Keratinocyte (primary cell): ENCODE results near the gene CHCHD6. TPM values are rescaled to one million over a fixed set of nuclear protein-coding genes. Genes with fewer than 3 reads are reported as not detected.

Experiments
- DNase-seq: peaks from one replicate; pipeline ENCODE4 v3.0.0-alpha.2; 2011; ENCODE audit warnings: low read depth, missing footprints, low spot score
- FAIRE-seq: peaks from 2 replicates; lab custom pipeline; 2011; peaks lifted over from hg19 to GRCh38; lab: Jason Lieb, UNC
- H2AFZ ChIP-seq: 2 replicates; pipeline ENCODE4 v1.6.0; 2012; ENCODE audit warnings: low read length, control low read depth, inconsistent platforms; ENCODE audit not compliant: control insufficient read depth
- H3K27ac ChIP-seq: 2 replicates; pipeline ENCODE4 v1.5.1; 2011; ENCODE audit warnings: low read length; ENCODE audit not compliant: control insufficient read depth, insufficient read depth
- H3K27me3 ChIP-seq: 3 replicates; pipeline ENCODE4 v1.6.0; 2011; ENCODE audit warnings: low read length; ENCODE audit not compliant: control insufficient read depth, insufficient read depth; ENCODE audit errors: extremely low read depth
- H3K36me3 ChIP-seq, 2 experiments: 2 replicates in 1 of 2; 3 replicates in 1 of 2; pipeline ENCODE4 v1.5.1; 2011; ENCODE audit warnings: low read length in 2 of 2, mild to moderate bottlenecking in 1 of 2; ENCODE audit not compliant: control insufficient read depth in 2 of 2, insufficient read depth in 2 of 2; ENCODE audit errors: extremely low read depth in 1 of 2
- H3K4me1 ChIP-seq: 3 replicates; pipeline ENCODE4 v1.5.1; 2011; ENCODE audit warnings: low read length; ENCODE audit not compliant: control insufficient read depth, insufficient read depth; ENCODE audit errors: extremely low read depth
- H3K4me2 ChIP-seq: 3 replicates; pipeline ENCODE4 v1.6.0; 2011; ENCODE audit warnings: low read depth, low read length; ENCODE audit not compliant: control insufficient read depth, insufficient read depth; ENCODE audit errors: extremely low read depth
- H3K4me3 ChIP-seq, 3 experiments: fragments of 200-600 bp in 1 of 3; sonication (generic) in 1 of 3; 2 replicates in 2 of 3; 3 replicates in 1 of 3; pipeline ENCODE4 v1.5.1; 2011 to 2016; ENCODE audit warnings: low read length in 3 of 3, mild to moderate bottlenecking in 3 of 3, control low read depth in 2 of 3, inconsistent platforms in 1 of 3, low read depth in 1 of 3, mixed read lengths in 1 of 3, mixed run types in 1 of 3, moderate library complexity in 1 of 3; ENCODE audit not compliant: control insufficient read depth in 2 of 3, insufficient read depth in 2 of 3; ENCODE audit errors: extremely low read depth in 1 of 3
- H3K79me2 ChIP-seq: 2 replicates; pipeline ENCODE4 v1.6.0; 2012; ENCODE audit warnings: low read length; ENCODE audit not compliant: control insufficient read depth, insufficient read depth
- H3K9ac ChIP-seq: 3 replicates; pipeline ENCODE4 v1.6.0; 2011; ENCODE audit warnings: low read length; ENCODE audit not compliant: control insufficient read depth, insufficient read depth; ENCODE audit errors: extremely low read depth
- H3K9me1 ChIP-seq: 3 replicates; pipeline ENCODE4 v1.6.0; 2011; ENCODE audit warnings: low read length; ENCODE audit not compliant: control insufficient read depth, insufficient read depth; ENCODE audit errors: extremely low read depth
- H3K9me3 ChIP-seq: 2 replicates; pipeline ENCODE4 v1.5.1; 2012; ENCODE audit warnings: low read depth, low read length; ENCODE audit not compliant: control insufficient read depth
- H4K20me1 ChIP-seq: 3 replicates; pipeline ENCODE4 v1.6.0; 2011; ENCODE audit warnings: low read length; ENCODE audit not compliant: control insufficient read depth, insufficient read depth; ENCODE audit errors: extremely low read depth
- CTCF ChIP-seq, 3 experiments: IDR thresholded peaks in 1 of 3; conservative IDR thresholded peaks in 1 of 3; optimal IDR thresholded peaks in 1 of 3; 2 replicates in 2 of 3; 3 replicates in 1 of 3; pipeline versions ENCODE3 to v1.5.1; 2011; ENCODE audit warnings: low read length in 3 of 3, mild to moderate bottlenecking in 3 of 3, moderate library complexity in 2 of 3, control low read depth in 1 of 3, inconsistent platforms in 1 of 3; ENCODE audit not compliant: insufficient read depth in 2 of 3; ENCODE audit errors: extremely low read depth in 1 of 3
- EZH2 ChIP-seq: IDR thresholded peaks from one replicate; pipeline ENCODE4 v1.6.1; 2012; ENCODE audit warnings: inconsistent platforms, mild to moderate bottlenecking, low read length, moderate library complexity
- dilution Hi-C: fragments of 300-500 bp; cut with MboI; formaldehyde crosslinking; loops from one replicate; pipeline ENCODE4 v1.7.0; 2020; ENCODE audit warnings: low sequenced_read_pairs; ENCODE audit not compliant: extremely low pct_ligation_motif_present
- polyA plus RNA-seq, 5 experiments: library from polyadenylated mRNA; depleted of rRNA in 3 of 5; stranded (reverse) in 3 of 5; stranded (forward) in 1 of 5; unstranded in 1 of 5; fragments of >200 nt; gene quantifications; 1 replicate in 1 of 5; 2 replicates in 3 of 5; 3 replicates in 1 of 5; pipeline versions ENCODE4 v1.2.1 to v1.2.3, GENCODE V29; 2011 to 2012; ENCODE audit warnings: missing spikeins in 2 of 5, low read depth in 1 of 5, low replicate concordance in 1 of 5

CHCHD6 gene
- polyA plus RNA-seq, 1 donor (not counting 4 experiments of a cell fraction or from before 2014, with no cell fraction given), result 21.7 TPM

DNA sequence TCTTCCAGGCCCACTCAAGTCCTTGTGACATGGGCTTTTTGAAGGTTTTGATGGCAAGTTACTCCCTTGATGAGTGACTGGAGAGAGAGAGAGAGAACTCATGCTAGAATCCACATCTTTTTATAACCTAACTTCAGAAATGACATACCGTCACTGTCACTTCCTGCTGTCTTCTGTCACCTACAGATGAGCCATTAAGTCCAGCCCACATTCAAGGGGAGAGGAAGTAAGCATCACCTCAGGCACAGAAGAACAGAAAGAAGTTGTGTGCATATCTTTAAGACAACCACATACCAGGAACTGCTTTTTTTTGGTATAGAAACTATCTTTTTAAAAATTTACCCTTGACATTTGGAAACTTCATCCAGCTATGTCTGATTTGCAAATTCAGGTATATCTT, 32.5 kb upstream of the CHCHD6 start:
- Histone ChIP-seq H3K36me3 (no peaks in the 10 kb centered on the region), H3K79me2 (no peaks in the 10 kb centered on the region), H3K4me1 (no peaks in the 10 kb centered on the region), H3K9me3 (no peaks in the 10 kb centered on the region), H3K27ac (no peak overlapping the region), H3K9ac (no peak overlapping the region), H3K27me3 (no peaks in the 10 kb centered on the region), H4K20me1 (no peaks in the 10 kb centered on the region), H3K9me1 (no peaks in the 10 kb centered on the region), H3K4me2 (no peak overlapping the region), H2AFZ (no peak overlapping the region), H3K4me3 (no peak overlapping the region)
- no peak for FAIRE-seq
- dilution Hi-C loops, result no loop called here
- no peak for DNase-seq
- TF ChIP-seq EZH2 (no peak), CTCF (optimal IDR thresholded peaks at IDR 0.05 in 1 of 3, IDR thresholded peaks at IDR 0.05 in 1 of 3, conservative IDR thresholded peaks at IDR 0.05 in 1 of 3; ENCODE audit: extremely low read depth in 1 of 3, insufficient read depth in 2 of 3, low read length in 3 of 3) (no peak)

DNA sequence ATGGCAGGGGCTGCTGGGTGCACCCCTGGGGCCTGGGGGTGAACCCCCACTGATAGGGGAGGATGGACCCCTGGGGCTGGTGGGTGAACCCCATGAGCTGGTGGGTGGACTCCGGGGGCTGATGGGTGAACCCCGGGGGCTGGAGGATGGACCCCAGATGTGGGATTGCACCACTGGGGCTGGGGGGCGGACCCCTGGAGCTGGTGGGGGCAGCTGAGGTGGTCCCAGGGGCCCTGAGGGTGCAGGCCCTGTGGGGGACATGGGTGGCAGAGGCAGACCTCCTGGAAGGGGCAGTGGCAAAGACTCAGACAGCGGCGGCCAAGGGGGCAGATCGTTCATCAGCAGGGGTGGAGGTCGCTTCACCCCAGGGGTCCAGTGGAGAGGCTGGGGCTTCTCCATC, 31.7 kb upstream of the CHCHD6 start:
- H4K20me1 ChIP-seq, result no peaks in the 10 kb centered on the region
- H3K27ac ChIP-seq, result no peak overlapping the region
- H3K27me3 ChIP-seq, result peaks cover 4% of the 10 kb centered on the region
- H3K36me3 ChIP-seq, result no peaks in the 10 kb centered on the region
- DNase-seq (no peak), FAIRE-seq (no peak)
- no peak for TF ChIP-seq EZH2
- no peak for TF ChIP-seq CTCF (optimal IDR thresholded peaks at IDR 0.05 in 1 of 3, IDR thresholded peaks at IDR 0.05 in 1 of 3, conservative IDR thresholded peaks at IDR 0.05 in 1 of 3; ENCODE audit: extremely low read depth in 1 of 3, insufficient read depth in 2 of 3, low read length in 3 of 3)
- H2AFZ ChIP-seq, result no peak overlapping the region
- H3K9me3 ChIP-seq, result no peaks in the 10 kb centered on the region
- no peak overlapping the region for H3K4me2 ChIP-seq
- no peaks in the 10 kb centered on the region for H3K9me1 ChIP-seq
- no peak overlapping the region for H3K4me3 ChIP-seq
- H3K4me1 ChIP-seq, result no peaks in the 10 kb centered on the region
- no peak overlapping the region for H3K9ac ChIP-seq
- dilution Hi-C loops, result no loop called here
- no peaks in the 10 kb centered on the region for H3K79me2 ChIP-seq
